Ureter (tissue), 1 donor: Measurements from ENCODE around the gene CPSF4L. TPM values are rescaled to one million over a fixed set of nuclear protein-coding genes. Genes with fewer than 3 reads are reported as not detected.
A peak's percentile ranks its signal among the peaks of the same experiment; 100 is the strongest.

Experiments used
- DNase-seq: peaks from one replicate; pipeline ENCODE4 v3.0.0-alpha.2; 2020; ENCODE audit warnings: low spot score
- total RNA-seq: library from RNA; stranded (reverse); gene quantifications from one replicate; pipeline ENCODE4 v1.2.4, GENCODE V29; 2023
- donor health status: DM: yes; HTN: yes; CAD: no.

The CPSF4L gene
- total RNA-seq, 1 donor from 2014 or later: not detected

DNA sequence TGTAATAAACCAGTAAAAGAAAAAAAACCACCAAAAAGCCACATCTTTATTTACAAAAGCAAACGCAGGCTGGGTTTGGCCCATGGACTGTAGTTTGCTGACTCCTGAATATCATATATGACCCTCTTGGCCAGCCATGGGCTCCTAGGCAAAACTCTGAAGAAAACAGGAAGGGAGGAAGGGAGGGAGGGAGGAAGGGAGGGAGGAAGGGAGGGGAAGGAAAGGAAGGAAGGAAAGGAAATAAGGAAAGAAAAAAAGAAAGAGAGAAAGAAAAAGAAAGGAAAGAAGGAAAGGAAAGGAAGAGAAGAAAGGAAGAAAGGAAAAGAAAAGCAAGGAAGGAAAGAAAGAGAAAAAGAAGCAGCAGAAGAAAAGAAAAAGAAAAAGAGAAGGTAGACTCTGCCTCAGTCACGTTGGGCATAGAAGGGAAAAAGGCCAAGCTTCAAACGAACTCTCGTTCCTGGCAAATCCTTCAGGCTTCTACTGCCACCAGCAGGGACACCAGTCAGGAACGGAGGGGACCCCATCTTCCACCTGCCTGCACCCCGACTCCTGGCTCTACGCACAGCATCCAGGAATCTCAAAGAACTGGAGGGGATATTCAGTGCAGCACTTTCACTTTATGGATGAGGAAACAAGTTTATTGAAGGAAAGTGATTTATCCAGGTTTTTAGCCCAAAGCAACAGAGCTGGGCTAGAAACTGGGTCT lies 28.0 kb upstream of the CPSF4L start:
- DNase-seq: no peak

DNA sequence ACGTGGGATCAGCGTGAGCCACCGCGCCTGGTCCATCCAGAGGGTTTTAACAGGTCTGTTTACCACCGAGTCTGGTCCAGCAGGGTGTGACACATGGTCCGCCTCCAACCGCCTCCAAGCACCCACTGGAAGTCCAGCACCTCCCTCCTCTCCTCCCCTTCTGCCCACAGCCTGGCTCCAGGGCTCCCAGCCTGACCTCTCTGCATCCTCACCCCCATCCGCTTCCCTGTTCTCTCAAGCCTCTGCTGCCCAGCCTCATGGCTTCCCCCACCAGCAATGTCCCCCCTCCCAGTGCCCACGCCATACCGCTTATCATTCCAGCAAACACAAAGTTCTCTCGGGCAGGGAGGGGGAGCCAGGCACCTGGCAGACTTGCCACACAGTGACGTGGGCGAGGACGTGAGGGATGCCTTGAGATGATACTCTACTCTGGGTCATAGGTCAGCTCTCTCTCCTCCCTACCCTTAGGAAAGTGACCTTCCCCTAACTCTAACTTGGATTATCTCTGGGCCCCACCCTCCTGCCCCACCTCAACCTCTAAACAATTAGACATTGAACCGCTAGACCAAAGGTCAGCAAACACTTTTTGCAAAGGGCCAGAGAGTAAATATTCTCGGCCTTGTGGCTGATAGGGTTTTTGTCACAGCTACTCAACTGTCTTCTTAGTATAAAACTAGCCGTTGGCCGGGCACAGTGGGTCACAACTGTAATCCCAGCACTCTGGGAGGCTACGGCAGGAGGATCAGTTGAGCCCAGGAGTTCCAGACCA lies 27.0 kb upstream of the CPSF4L start:
- DNase-seq: peak; percentile 67

DNA sequence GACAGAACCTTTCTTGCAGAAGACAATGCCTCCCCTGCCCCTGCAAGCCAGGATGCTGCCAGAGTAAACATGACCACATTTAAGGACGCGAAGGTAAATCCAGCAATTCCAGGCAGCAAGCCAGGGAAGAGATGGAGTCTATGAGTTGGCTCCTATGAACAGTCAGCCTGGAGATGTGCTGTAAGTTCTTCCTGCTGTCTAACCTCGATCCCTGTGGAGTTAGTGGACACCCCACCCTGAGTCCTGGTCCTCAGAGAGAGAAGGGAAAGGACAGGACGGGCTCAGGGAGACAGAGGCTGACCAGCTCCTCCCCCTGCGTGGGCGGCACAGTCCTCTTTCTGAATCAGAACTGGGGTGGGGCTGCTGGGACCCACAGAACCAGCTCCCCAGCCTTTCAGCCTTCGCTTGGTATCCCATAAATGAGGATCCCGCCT lies 25.2 kb upstream of the CPSF4L start:
- DNase-seq: no peak

- DNase-seq: no peak
These were observed 24.5 kb upstream of the CPSF4L start for GRCh38 chr17:73285916-73286862.

GRCh38 chr17:73285603-73285908 lies 23.9 kb upstream of the CPSF4L start:
- DNase-seq: no peak

GRCh38 chr17:73284906-73285602 lies 23.4 kb upstream of the CPSF4L start:
- DNase-seq: no peak

- DNase-seq: no peak
These were observed 22.7 kb upstream of the CPSF4L start for GRCh38 chr17:73284354-73284753.

DNA sequence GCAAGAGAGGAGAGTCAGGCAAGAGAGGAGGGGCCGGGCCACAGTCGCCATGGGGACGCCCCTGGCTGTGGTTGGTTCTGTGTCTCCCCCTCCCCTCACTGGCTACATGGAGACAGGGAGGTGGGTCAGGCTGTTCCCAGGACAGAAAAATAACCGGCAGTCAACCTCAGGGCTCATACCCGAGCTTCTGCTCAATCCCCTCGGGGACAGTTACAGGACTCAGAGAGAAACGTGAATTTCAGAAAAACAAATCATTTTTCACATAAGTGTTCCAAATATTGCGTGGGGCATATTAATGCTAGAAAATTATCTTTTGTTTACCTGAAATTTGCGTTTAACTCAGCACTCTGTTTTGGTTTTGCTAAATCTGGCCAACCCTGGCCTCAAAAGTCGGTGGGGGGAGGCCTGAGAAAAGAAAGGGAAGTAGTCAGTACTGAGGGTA lies 22.2 kb upstream of the CPSF4L start:
- DNase-seq: no peak

- DNase-seq: no peak
These were observed 21.6 kb upstream of the CPSF4L start for GRCh38 chr17:73283250-73283649.

DNA sequence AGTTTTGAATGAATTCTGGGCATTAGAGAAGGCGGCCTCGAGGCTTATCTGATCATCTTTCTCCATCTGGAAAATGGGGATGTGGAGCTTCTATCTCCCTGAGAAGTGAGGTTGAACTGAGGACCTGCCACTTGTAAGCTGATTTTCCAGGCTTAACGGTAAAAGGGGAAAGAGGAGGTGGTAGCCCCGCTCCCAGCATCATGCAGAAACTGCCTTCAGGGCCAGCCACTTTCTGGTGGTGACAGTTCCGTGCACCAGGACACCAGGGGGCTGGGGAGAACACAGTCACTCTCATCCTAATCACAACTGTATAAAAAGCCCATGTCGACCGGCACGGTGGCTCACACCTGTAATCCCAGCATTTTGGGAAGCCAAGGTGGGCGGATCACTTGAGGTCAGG lies 20.9 kb upstream of the CPSF4L start:
- no peak for DNase-seq

DNA sequence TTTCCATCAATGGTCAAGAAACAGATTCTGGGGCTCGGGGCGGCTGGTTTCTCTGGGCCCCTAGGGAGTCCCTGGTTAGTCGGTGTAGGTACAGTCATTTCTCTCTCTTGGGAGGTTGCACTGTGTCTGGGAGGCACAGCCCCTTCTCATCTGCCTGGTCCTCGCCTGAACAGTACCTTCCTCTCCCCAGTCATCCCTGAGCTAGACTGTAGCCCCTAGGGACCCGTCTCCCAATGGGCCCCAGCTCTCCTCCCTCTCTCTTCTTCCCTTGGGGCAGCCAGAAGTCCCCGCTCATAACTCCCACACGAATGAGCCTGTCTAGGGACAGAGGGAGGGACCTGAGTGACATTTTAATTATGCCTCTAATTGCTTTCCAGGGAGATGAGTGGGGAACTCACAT lies 20.2 kb upstream of the CPSF4L start:
- no peak for DNase-seq

- no peak for DNase-seq
These were observed 18.5 kb upstream of the CPSF4L start for GRCh38 chr17:73280191-73280590.

- DNase-seq: no peak
These were observed 18.0 kb upstream of the CPSF4L start for GRCh38 chr17:73279704-73280103.

DNA sequence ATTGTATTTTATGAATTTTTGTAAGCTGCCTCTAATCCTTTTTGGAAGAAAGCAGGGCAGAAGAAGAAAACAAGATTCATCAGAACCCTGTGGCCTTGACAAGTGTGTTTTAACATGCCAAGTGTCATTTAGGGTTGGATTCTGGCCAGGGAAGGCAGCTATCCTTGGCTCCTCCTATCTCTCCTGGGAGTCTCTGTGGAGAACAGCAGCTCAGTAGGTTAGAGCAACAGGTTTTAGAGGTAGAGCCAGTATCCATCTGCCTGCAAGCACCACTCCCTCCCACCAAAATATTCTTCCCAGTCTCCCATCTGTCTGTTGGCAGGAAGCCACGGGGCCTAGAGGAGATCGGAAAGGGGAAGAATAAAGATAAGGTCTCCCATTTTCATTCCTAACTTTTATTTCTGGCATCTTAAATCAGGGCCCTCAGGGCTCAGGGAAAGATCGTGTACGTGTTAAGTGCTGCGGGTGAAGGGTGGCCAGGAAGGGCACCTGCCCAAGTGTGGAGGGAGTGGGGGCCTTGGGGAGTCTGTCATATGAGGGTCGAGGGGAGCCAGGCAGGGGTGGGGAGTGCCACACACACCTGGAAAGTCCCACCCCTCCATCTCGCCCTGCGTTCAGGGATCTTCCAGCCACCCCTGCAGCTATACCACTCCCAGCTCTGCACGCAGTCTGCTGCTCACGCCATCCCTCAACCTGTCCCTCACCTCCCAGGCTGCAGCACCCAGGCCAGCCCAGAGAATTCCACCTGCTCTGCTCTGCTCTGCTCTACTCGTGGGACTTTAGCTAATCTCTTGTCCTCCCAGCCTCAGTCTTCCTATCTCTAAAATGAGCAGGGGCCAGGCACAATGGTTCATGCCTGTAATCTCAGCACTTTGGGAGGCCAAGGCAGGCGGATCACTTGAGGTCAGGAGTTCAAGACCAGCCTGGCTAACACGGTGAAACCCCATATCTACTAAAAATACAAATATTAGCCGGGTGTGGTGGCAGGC lies 17.1 kb upstream of the CPSF4L start:
- DNase-seq: no peak

GRCh38 chr17:73278049-73278464 lies 16.4 kb upstream of the CPSF4L start:
- DNase-seq: no peak

DNA sequence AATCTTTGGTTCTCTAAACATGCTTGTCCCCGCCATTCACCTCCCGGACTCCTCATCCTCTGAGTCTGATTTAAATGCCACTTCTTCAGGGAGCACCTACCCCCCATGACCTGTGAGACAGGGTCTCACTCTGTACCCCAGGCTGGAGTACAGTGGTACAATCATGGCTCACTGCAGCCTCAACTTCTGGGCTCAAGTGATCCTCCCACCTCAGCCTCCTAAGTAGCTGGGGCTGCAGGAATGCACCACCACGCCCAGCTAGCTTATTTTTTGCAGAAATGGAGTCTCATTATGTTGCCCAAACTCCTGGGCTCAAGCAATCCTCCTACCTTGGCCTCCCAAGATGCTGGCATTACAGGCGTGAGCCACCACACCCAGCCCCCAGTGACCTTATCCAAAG lies 12.8 kb upstream of the CPSF4L start:
- DNase-seq: no peak

DNA sequence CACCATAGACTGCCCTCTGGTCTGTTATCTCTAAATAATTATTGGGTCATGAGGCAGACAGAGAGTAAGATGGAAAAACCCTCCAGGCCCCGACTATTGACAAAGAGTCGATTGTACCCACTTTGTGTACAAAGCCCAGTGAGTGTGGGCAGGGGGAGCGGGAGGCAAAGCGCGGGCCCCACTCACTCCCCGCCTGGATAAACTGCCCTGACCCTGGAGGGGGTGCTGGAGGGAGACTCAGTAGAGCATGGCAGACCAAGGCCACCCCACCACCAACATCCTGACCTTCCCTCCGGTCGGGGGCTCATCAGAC lies 11.2 kb upstream of the CPSF4L start:
- no peak for DNase-seq

- no peak for DNase-seq
These were observed 9.4 kb upstream of the CPSF4L start for GRCh38 chr17:73271072-73271471.

GRCh38 chr17:73269791-73270190 lies 8.1 kb upstream of the CPSF4L start:
- DNase-seq: no peak

DNA sequence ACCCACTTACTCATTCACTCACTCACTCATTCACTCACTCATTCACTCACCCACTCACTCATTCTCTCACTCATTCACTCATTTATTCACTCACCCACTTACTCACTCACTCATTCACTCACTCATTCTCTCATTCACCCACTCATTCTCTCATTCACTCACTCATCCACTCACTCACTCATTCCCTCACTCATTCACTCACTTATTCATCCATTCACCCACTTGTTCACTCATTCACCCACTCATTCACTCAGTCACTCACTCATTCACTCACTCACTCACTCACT lies 7.6 kb upstream of the CPSF4L start:
- no peak for DNase-seq
